Caco-2 (cell line): ENCODE data around the gene DTNB. TPM values are rescaled to one million over a fixed set of nuclear protein-coding genes. Genes with fewer than 3 reads are reported as not detected.

ENCODE experiments used
- BruUV-seq: library from RNA; stranded (reverse); fragments of 400-500 nt; replicated peaks from 2 replicates; lab custom pipeline; 2021; lab: Mats Ljungman, UMichigan
- CTCF ChIA-PET: fragments of 300-600 bp; sonication (Branson Sonifier 250); formaldehyde crosslinking; loops from one replicate; lab custom pipeline; 2022; ENCODE audit warnings: antibody characterized with exemption; lab: Charles Lee
- POLR2A ChIA-PET: fragments of 300-600 bp; sonication (Branson Sonifier 250); formaldehyde crosslinking; loops from one replicate; lab custom pipeline; 2022; ENCODE audit warnings: antibody characterized with exemption; lab: Charles Lee
- DNase-seq, 2 experiments: peaks; one replicate each; pipeline versions ENCODE4 v3.0.0 to v3.0.0-alpha.2; 2020 to 2022
- H3K27me3 ChIP-seq: replicated peaks from 2 replicates; pipeline ENCODE4 v1.6.0; 2011; ENCODE audit warnings: low read length; ENCODE audit not compliant: control insufficient read depth, insufficient read depth
- H3K36me3 ChIP-seq: 2 replicates; pipeline ENCODE4 v1.5.1; 2011; ENCODE audit warnings: low read length; ENCODE audit not compliant: control insufficient read depth, insufficient read depth
- H3K4me1 ChIP-seq: fragments of 250-450 bp; sonication (Bioruptor Pico); 2 replicates; pipeline ENCODE4 v1.5.1; 2020; ENCODE audit warnings: mild to moderate bottlenecking
- H3K4me3 ChIP-seq: 2 replicates; pipeline ENCODE4 v1.5.1; 2011; ENCODE audit warnings: low read depth, mild to moderate bottlenecking, control low read depth, low read length
- H3K9me3 ChIP-seq: fragments of 250-450 bp; sonication (Bioruptor Pico); 2 replicates; pipeline ENCODE4 v1.5.1; 2020; ENCODE audit warnings: mild to moderate bottlenecking, moderate library complexity
- H3K27ac Mint-ChIP-seq: one replicate; pipeline ENCODE4 v1.8.0; 2022; ENCODE audit warnings: mixed read lengths; ENCODE audit not compliant: unreplicated experiment
- H3K27me3 Mint-ChIP-seq: one replicate; pipeline ENCODE4 v1.8.0; 2022; ENCODE audit warnings: mixed read lengths; ENCODE audit not compliant: insufficient read depth, unreplicated experiment
- H3K36me3 Mint-ChIP-seq: one replicate; pipeline ENCODE4 v1.8.0; 2022; ENCODE audit warnings: mild to moderate bottlenecking, mixed read lengths; ENCODE audit not compliant: insufficient read depth, unreplicated experiment
- H3K4me1 Mint-ChIP-seq: one replicate; pipeline ENCODE4 v1.8.0; 2022; ENCODE audit warnings: low read depth, mixed read lengths; ENCODE audit not compliant: unreplicated experiment
- H3K4me3 Mint-ChIP-seq: one replicate; pipeline ENCODE4 v1.8.0; 2022; ENCODE audit warnings: mild to moderate bottlenecking, moderate library complexity, mixed read lengths; ENCODE audit not compliant: unreplicated experiment
- H3K9me3 Mint-ChIP-seq: one replicate; pipeline ENCODE4 v1.8.0; 2022; ENCODE audit warnings: mixed read lengths; ENCODE audit not compliant: unreplicated experiment
- CTCF ChIP-seq, 2 experiments: fragments of 200-600 bp in 1 of 2; IDR thresholded peaks; 1 replicate in 1 of 2; 2 replicates in 1 of 2; pipeline versions ENCODE4 v1.5.1 to v1.8.0; 2011 to 2022; ENCODE audit warnings: antibody characterized with exemption in 1 of 2, control low read depth in 1 of 2, inconsistent platforms in 1 of 2, low read depth in 1 of 2, low read length in 1 of 2, mild to moderate bottlenecking in 1 of 2, moderate library complexity in 1 of 2; ENCODE audit not compliant: insufficient read depth in 1 of 2, severe bottlenecking in 1 of 2, unreplicated experiment in 1 of 2
- intact Hi-C: fragments of 100-400 bp; cut with micrococcal nuclease; formaldehyde crosslinking; loops from one replicate; pipeline ENCODE4 v1.10.0; 2022; ENCODE audit not compliant: unreplicated experiment
- total RNA-seq: library from RNA; stranded (reverse); gene quantifications from 2 replicates; pipeline ENCODE4 v1.2.3, GENCODE V29; 2022

DTNB gene
- total RNA-seq, 1 experiment from 2014 or later, result 50.4 TPM

GRCh38 chr2:25701801-25702200 lies 28.4 kb upstream of the DTNB start:
- Mint-ChIP-seq H3K36me3 (no peaks in the 10 kb centered on the region), H3K4me3 (no peak overlapping the region), H3K27me3 (no peaks in the 10 kb centered on the region), H3K9me3 (no peaks in the 10 kb centered on the region), H3K4me1 (no peaks in the 10 kb centered on the region), H3K27ac (no peak overlapping the region)
- H3K36me3 ChIP-seq, result no peaks in the 10 kb centered on the region
- CTCF ChIA-PET, result interaction anchor here (0.7 to 1.3 kb wide), 4 partner anchors 16 to 471 kb away, joined by 3 to 10 read pairs (median 6); no protein-coding TSS in a partner anchor
- no peak for DNase-seq
- POLR2A ChIA-PET, result no interaction called here
- no peaks in the 10 kb centered on the region for H3K27me3 ChIP-seq
- no peak for TF ChIP-seq CTCF (IDR thresholded peaks at IDR 0.05; ENCODE audit: insufficient read depth in 1 of 2, low read depth in 1 of 2, low read length in 1 of 2, severe bottlenecking in 1 of 2, unreplicated experiment in 1 of 2)
- no peaks in the 10 kb centered on the region for H3K4me1 ChIP-seq
- intact Hi-C loops, result loop anchor here (2.0 to 5.0 kb wide), 2 partner anchors 29 to 40 kb away; partner anchors contain the start of gene DTNB
- no peak overlapping the region for H3K4me3 ChIP-seq
- no TSS peak for BruUV-seq
- no peaks in the 10 kb centered on the region for H3K9me3 ChIP-seq

- Mint-ChIP-seq H3K4me1 (no peaks in the 10 kb centered on the region), H3K4me3 (no peak overlapping the region), H3K36me3 (no peaks in the 10 kb centered on the region), H3K27me3 (no peaks in the 10 kb centered on the region), H3K9me3 (no peaks in the 10 kb centered on the region), H3K27ac (no peak overlapping the region)
- POLR2A ChIA-PET, result no interaction called here
- Histone ChIP-seq H3K4me1 (no peaks in the 10 kb centered on the region), H3K27me3 (no peaks in the 10 kb centered on the region), H3K9me3 (no peaks in the 10 kb centered on the region), H3K36me3 (no peaks in the 10 kb centered on the region), H3K4me3 (no peak overlapping the region)
- TF ChIP-seq CTCF (IDR thresholded peaks at IDR 0.05; ENCODE audit: insufficient read depth in 1 of 2, low read depth in 1 of 2, low read length in 1 of 2, severe bottlenecking in 1 of 2, unreplicated experiment in 1 of 2), result peak; percentile 71 to 82
- peak; percentile 56 to 64 for DNase-seq
- intact Hi-C loops, result loop anchor here (1.0 to 5.0 kb wide), 3 partner anchors 27 to 93 kb away; partner anchors contain the start of gene DTNB
- no TSS peak for BruUV-seq
- CTCF ChIA-PET, result interaction anchor here (0.6 to 4.3 kb wide), 13 partner anchors 9 to 338 kb away, joined by 3 to 74 read pairs (median 4); partner anchors contain the start of gene DTNB
These were observed 26.9 kb upstream of the DTNB start for GRCh38 chr2:25700221-25700660.

- TF ChIP-seq CTCF (IDR thresholded peaks at IDR 0.05; ENCODE audit: insufficient read depth in 1 of 2, low read depth in 1 of 2, low read length in 1 of 2, severe bottlenecking in 1 of 2, unreplicated experiment in 1 of 2), result no peak
- DNase-seq, result no peak
- Mint-ChIP-seq H3K27me3 (no peaks in the 10 kb centered on the region), H3K9me3 (no peaks in the 10 kb centered on the region), H3K4me3 (no peak overlapping the region), H3K4me1 (no peaks in the 10 kb centered on the region), H3K36me3 (no peaks in the 10 kb centered on the region), H3K27ac (no peak overlapping the region)
- H3K4me1 ChIP-seq, result no peaks in the 10 kb centered on the region
- ChIA-PET CTCF (interaction anchor here (0.6 to 4.3 kb wide), 3 partner anchors 19 to 92 kb away, joined by 3 to 74 read pairs (median 8); no protein-coding TSS in a partner anchor), POLR2A (no interaction called here)
- intact Hi-C loops, result no loop called here
- no peak overlapping the region for H3K4me3 ChIP-seq
- no peaks in the 10 kb centered on the region for H3K36me3 ChIP-seq
- no peaks in the 10 kb centered on the region for H3K9me3 ChIP-seq
- no peaks in the 10 kb centered on the region for H3K27me3 ChIP-seq
- BruUV-seq, result no TSS peak
These were observed 25.8 kb upstream of the DTNB start for GRCh38 chr2:25699216-25699615.
